HG03575 (cell line): ENCODE measurements around the gene ZBTB20.

ENCODE experiments used
- ATAC-seq: cut with Tn5 transposase; IDR thresholded peaks from one replicate; pipeline ENCODE4 v1.9.1; 2021; ENCODE audit not compliant: unreplicated experiment, insufficient number of reproducible peaks, low FRiP score; ENCODE audit errors: extremely low read depth

The ZBTB20 gene

GRCh38 chr3:115098354-115099073 is 48.6 kb downstream of the ZBTB20 start:
- ATAC-seq, result no peak

GRCh38 chr3:115095236-115095635 is 51.9 kb downstream of the ZBTB20 start:
- no peak for ATAC-seq

GRCh38 chr3:115092220-115092791 is 54.8 kb downstream of the ZBTB20 start:
- ATAC-seq, result no peak

- ATAC-seq, result no peak
Measured at GRCh38 chr3:115090712-115091111, 56.4 kb downstream of the ZBTB20 start.

- ATAC-seq, result no peak
Measured at GRCh38 chr3:115089481-115089880, 57.6 kb downstream of the ZBTB20 start.

- ATAC-seq, result no peak
Measured at GRCh38 chr3:115087512-115087911, 59.6 kb downstream of the ZBTB20 start.

- ATAC-seq, result no peak
Measured at GRCh38 chr3:115086344-115086743, 60.7 kb downstream of the ZBTB20 start.

GRCh38 chr3:115085197-115085865 is 61.8 kb downstream of the ZBTB20 start:
- no peak for ATAC-seq

- no peak for ATAC-seq
Measured at GRCh38 chr3:115084686-115085085, 62.4 kb downstream of the ZBTB20 start.

- ATAC-seq, result no peak
Measured at GRCh38 chr3:115082260-115082659, 64.8 kb downstream of the ZBTB20 start.

- ATAC-seq, result no peak
Measured at GRCh38 chr3:115081444-115081843, 65.6 kb downstream of the ZBTB20 start.

GRCh38 chr3:115077501-115078250 is 69.4 kb downstream of the ZBTB20 start:
- no peak for ATAC-seq

GRCh38 chr3:115074502-115074901 is 72.6 kb downstream of the ZBTB20 start:
- ATAC-seq, result no peak

- no peak for ATAC-seq
Measured at GRCh38 chr3:115072265-115073021, 74.6 kb downstream of the ZBTB20 start.

- no peak for ATAC-seq
Measured at GRCh38 chr3:115071601-115072000, 75.5 kb downstream of the ZBTB20 start.

- no peak for ATAC-seq
Measured at GRCh38 chr3:115071166-115071565, 75.9 kb downstream of the ZBTB20 start.

- ATAC-seq, result no peak
Measured at GRCh38 chr3:115068799-115069198, 78.3 kb downstream of the ZBTB20 start.

GRCh38 chr3:115062412-115062956 is 84.6 kb downstream of the ZBTB20 start:
- ATAC-seq, result no peak

- ATAC-seq, result no peak
Measured at GRCh38 chr3:115062009-115062408, 85.1 kb downstream of the ZBTB20 start.
